GM12865 (cell line): ENCODE measurements around the gene PCMT1.

ENCODE experiments used
- DNase-seq: peaks from one replicate; pipeline ENCODE4 v3.0.0; 2010; ENCODE audit warnings: low read depth
- H3K4me3 ChIP-seq: 2 replicates; pipeline ENCODE4 v1.5.1; 2011; ENCODE audit warnings: mild to moderate bottlenecking, low read depth, low read length, control low read depth
- CTCF ChIP-seq: IDR thresholded peaks from 2 replicates; pipeline ENCODE4 v1.5.1; 2011; ENCODE audit warnings: low read length, control low read depth, low read depth, inconsistent platforms; ENCODE audit not compliant: insufficient read depth; ENCODE audit errors: missing control alignments

PCMT1 gene

GRCh38 chr6:149813351-149813750, 63.8 kb downstream of the PCMT1 start:
- no peak overlapping the region for H3K4me3 ChIP-seq
- no peak for TF ChIP-seq CTCF
- DNase-seq: no peak

DNA sequence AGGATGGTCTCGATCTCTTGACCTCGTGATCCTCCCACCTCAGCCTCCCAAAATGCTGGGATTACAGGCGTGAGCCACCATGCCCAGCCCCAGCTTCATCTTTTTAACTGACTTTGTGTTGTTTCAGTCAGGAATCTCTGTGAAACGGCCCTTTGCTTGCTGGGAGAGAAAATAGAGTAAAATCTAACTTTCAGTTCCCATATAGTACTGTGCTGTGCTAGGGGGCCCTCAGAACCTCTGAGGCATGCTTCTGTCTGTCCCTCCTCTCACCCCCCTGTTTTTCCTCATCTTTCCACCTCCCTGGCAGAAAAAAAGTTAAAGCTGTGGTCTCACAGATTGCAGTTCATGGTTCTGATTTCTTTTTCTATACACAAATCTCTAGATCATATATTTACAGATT, 66.2 kb downstream of the PCMT1 start:
- TF ChIP-seq CTCF: no peak
- H3K4me3 ChIP-seq: no peak overlapping the region
- peak; percentile 24 for DNase-seq

DNA sequence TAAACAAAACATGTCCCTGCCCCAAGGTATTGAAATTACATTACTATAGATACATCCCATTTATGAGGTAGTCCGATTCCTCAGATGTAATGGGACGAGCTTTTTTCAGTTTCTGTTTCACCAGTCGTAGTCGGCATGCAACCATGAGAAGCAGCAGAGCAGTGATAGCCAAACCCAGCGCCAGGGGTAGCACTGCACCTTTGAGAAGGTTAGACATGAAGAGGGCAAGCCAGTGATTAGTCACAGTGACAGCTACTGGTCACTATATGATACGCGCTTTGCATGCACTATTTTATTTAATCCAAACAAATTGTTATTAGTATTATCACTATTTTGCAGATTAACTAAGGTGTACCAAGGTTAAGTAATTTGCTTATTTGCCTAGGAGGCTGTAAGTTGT, 71.0 kb downstream of the PCMT1 start:
- DNase-seq: peak; percentile 9
- no peak for TF ChIP-seq CTCF
- H3K4me3 ChIP-seq: no peak overlapping the region

- TF ChIP-seq CTCF: no peak
- no peak for DNase-seq
- no peak overlapping the region for H3K4me3 ChIP-seq
These were observed 72.0 kb downstream of the PCMT1 start for GRCh38 chr6:149821492-149821891.

- peak; percentile 4 for TF ChIP-seq CTCF
- no peak for DNase-seq
- no peak overlapping the region for H3K4me3 ChIP-seq
These were observed 73.5 kb downstream of the PCMT1 start for GRCh38 chr6:149823013-149823412.

DNA sequence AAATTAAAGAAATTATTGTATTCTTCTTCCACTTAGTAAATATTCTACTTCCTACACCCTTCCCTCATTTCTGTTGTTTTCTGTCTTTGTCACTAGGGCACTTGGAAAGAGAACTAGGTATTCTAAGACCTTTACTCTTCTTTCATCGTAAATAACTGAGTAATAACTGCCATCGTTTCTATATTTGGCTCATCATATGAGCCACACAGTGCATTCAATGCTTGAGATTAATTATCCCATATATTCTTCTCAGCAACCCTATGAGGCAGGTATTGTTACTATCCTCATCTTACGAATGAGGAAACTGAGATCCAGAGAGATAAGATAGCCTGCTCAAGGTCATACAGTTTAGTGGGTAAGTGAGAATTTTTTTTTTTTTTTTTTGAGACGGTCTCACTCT, 75.8 kb downstream of the PCMT1 start:
- no peak overlapping the region for H3K4me3 ChIP-seq
- no peak for DNase-seq
- TF ChIP-seq CTCF: no peak

GRCh38 chr6:149830731-149831307, 81.3 kb downstream of the PCMT1 start:
- TF ChIP-seq CTCF: no peak
- no peak for DNase-seq
- H3K4me3 ChIP-seq: no peak overlapping the region
